DND-41 (cell line): ENCODE data around the gene NGRN.

Source experiments
- ATAC-seq: fragments of 200-7000 bp; cut with Tn5 transposase; 3 replicates; pipeline ENCODE4 v1.9.1; 2021; ENCODE audit warnings: low read depth; ENCODE audit not compliant: insufficient read depth
- DNase-seq: peaks from one replicate; pipeline ENCODE4 v3.0.0-alpha.2; 2020
- H2AFZ ChIP-seq: 2 replicates; pipeline ENCODE4 v1.6.0; 2012; ENCODE audit warnings: low read depth, low read length
- H3K27ac ChIP-seq: 2 replicates; pipeline ENCODE4 v1.5.1; 2012; ENCODE audit warnings: low read length, inconsistent platforms
- H3K27me3 ChIP-seq: fragments of 200-600 bp; sonication (generic); 2 replicates; pipeline ENCODE4 v1.6.0; 2012; ENCODE audit warnings: low read length, mild to moderate bottlenecking, inconsistent platforms; ENCODE audit not compliant: insufficient read depth, poor library complexity
- H3K36me3 ChIP-seq: 2 replicates; pipeline ENCODE4 v1.5.1; 2012; ENCODE audit warnings: low read length, inconsistent platforms; ENCODE audit not compliant: insufficient read depth
- H3K4me1 ChIP-seq: 2 replicates; pipeline ENCODE4 v1.5.1; 2012; ENCODE audit warnings: mild to moderate bottlenecking, low read length; ENCODE audit not compliant: insufficient read depth
- H3K4me2 ChIP-seq: 2 replicates; pipeline ENCODE4 v1.6.0; 2012; ENCODE audit warnings: mild to moderate bottlenecking, moderate library complexity, low read length, inconsistent platforms; ENCODE audit not compliant: insufficient read depth
- H3K4me3 ChIP-seq, 2 experiments: fragments of 200-600 bp in 1 of 2; shearing (Covaris generic) in 1 of 2; 2 replicates each; pipeline ENCODE4 v1.5.1; 2012 to 2016; ENCODE audit warnings: inconsistent platforms in 2 of 2, low read length in 2 of 2, mild to moderate bottlenecking in 2 of 2, low read depth in 1 of 2, moderate library complexity in 1 of 2
- H3K79me2 ChIP-seq: 2 replicates; pipeline ENCODE4 v1.6.0; 2012; ENCODE audit warnings: low read length, inconsistent platforms; ENCODE audit not compliant: insufficient read depth
- H3K9ac ChIP-seq: 2 replicates; pipeline ENCODE4 v1.6.0; 2012; ENCODE audit warnings: low read depth, mild to moderate bottlenecking, inconsistent platforms, low read length, moderate library complexity
- H3K9me3 ChIP-seq: 2 replicates; pipeline ENCODE4 v1.5.1; 2012; ENCODE audit warnings: low read length, moderate library complexity, mild to moderate bottlenecking, inconsistent platforms; ENCODE audit not compliant: insufficient read depth, severe bottlenecking
- H4K20me1 ChIP-seq: 2 replicates; pipeline ENCODE4 v1.6.0; 2012; ENCODE audit warnings: low read length; ENCODE audit not compliant: insufficient read depth
- CTCF ChIP-seq: IDR thresholded peaks from 2 replicates; pipeline ENCODE4 v1.5.1; 2012; ENCODE audit warnings: borderline replicate concordance, low read length, moderate library complexity, mild to moderate bottlenecking; ENCODE audit not compliant: poor library complexity, severe bottlenecking; ENCODE audit errors: extremely low read depth
- EZH2 ChIP-seq: IDR thresholded peaks from 3 replicates; pipeline ENCODE4 v1.6.1; 2012; ENCODE audit warnings: borderline replicate concordance, low read depth, mild to moderate bottlenecking, moderate library complexity, low read length, inconsistent platforms; ENCODE audit not compliant: severe bottlenecking

The NGRN gene

GRCh38 chr15:90320885-90321278, 55.4 kb downstream of the NGRN start:
- no peak overlapping the region for H3K4me2 ChIP-seq
- H2AFZ ChIP-seq = no peak overlapping the region
- H3K4me1 ChIP-seq = peaks cover 6% of the 10 kb centered on the region
- no peaks in the 10 kb centered on the region for H3K79me2 ChIP-seq
- no peak for DNase-seq
- no peak overlapping the region for H3K4me3 ChIP-seq
- H3K9ac ChIP-seq = no peak overlapping the region
- no peaks in the 10 kb centered on the region for H3K27me3 ChIP-seq
- no peaks in the 10 kb centered on the region for H4K20me1 ChIP-seq
- TF ChIP-seq EZH2 (no peak), CTCF (no peak)
- no peak for ATAC-seq
- no peaks in the 10 kb centered on the region for H3K36me3 ChIP-seq
- no peak overlapping the region for H3K27ac ChIP-seq
- no peaks in the 10 kb centered on the region for H3K9me3 ChIP-seq
